ENCODE measurements around the gene TNS1.

The TNS1 gene

DNA sequence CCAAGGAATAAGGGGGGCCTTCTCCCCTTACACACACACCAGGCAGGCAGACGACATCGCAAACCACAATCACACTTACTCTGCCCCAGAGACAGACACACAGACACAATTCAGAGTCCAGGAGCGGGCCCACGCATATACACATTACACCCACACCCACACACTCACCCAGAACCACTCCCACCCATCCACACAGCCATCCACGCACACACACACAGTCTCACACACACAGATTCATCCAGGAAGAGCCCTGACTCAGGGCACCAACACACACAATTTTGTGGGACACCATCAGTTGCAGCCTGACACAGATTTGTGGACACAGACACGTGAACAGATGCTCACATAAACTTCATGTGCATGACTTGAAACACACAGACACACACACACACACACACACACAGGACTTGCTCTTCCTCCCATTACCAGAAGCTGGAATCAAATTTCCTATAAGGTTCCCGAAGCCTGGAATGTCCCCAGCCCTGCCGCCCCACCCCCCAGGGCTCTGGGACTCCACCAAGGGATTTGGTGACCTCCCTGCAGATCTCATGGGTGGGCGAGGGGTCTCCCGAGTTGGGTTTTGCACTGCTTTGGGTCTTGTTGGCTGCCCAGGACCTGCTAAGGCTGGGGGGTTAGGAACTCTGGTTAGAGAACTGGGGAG, 23.5 kb downstream of the TNS1 start:
- peak; percentile 83 for DNase-seq

- no peak for DNase-seq
Measured at GRCh38 chr2:217978536-217979150, 24.2 kb downstream of the TNS1 start.

- DNase-seq, result no peak
Measured at GRCh38 chr2:217977840-217978535, 24.8 kb downstream of the TNS1 start.

DNA sequence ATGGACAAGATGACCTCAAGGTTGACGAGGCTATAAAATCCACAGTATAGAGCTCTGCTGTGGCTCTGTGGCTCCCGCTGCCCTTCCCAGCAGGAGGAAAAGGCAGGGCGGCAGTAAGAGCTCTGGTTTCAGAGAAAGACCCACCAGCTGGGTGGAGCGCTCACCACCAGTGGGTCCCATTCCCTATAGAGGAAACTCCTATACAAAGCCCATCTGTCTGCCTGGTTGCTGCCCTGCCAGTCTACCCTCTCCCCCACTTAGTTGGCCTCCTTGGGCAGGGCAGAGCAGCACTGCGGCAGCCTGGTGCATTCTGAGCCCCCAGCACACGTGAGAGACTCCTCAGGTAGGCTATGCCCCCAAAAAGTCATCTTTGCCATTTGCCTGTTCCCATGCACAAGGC, 26.5 kb downstream of the TNS1 start:
- no peak for DNase-seq

GRCh38 chr2:217975626-217976025, 27.2 kb downstream of the TNS1 start:
- DNase-seq, result peak; percentile 42

GRCh38 chr2:217974389-217975005, 28.3 kb downstream of the TNS1 start:
- DNase-seq, result no peak

DNA sequence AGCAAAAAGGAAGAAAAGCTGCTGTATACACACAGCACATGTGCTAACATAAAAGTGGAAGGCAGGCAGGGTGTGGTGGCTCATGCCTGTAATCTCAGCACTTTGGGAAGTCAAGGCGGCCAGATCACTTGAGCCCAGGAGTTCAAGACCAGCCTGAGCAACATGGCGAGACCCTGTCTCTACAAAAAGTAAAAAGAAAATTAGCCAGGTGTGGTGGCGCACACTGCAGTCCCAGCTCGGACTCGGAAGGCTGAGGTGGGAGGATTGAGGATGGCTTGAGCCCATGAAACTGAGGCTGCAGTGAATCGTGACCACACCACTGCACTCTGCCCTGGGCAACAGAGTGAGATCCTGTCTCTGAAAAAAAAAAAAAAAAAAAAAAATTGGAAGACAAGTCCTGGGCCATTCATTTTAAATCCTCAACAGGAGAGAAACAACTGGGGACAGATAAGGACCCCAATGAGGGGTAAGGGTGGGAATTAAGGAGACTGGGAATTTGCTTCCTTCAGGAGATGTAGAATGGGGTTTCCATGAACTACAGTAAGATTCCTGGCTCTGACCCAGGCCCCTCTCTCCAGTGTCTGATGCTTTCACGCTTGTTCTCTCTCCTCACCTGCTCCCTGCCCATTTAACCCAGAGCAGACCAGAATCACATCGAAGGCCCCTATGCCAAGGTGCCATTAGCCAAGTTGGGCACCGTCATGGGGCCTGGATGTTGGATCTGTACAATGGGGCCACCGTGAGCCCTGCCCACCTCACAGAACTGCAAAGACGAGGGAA, 29.6 kb downstream of the TNS1 start:
- DNase-seq, result no peak

- no peak for DNase-seq
Measured at GRCh38 chr2:217972490-217972889, 30.3 kb downstream of the TNS1 start.

GRCh38 chr2:217972037-217972436, 30.8 kb downstream of the TNS1 start:
- no peak for DNase-seq

- no peak for DNase-seq
Measured at GRCh38 chr2:217971166-217971565, 31.6 kb downstream of the TNS1 start.

GRCh38 chr2:217970206-217970605, 32.6 kb downstream of the TNS1 start:
- DNase-seq, result no peak

GRCh38 chr2:217969588-217969987, 33.2 kb downstream of the TNS1 start:
- no peak for DNase-seq

GRCh38 chr2:217968023-217968422, 34.8 kb downstream of the TNS1 start:
- no peak for DNase-seq

GRCh38 chr2:217966423-217967070, 36.2 kb downstream of the TNS1 start:
- DNase-seq, result peak; percentile 55

- no peak for DNase-seq
Measured at GRCh38 chr2:217964275-217965161, 38.3 kb downstream of the TNS1 start.

- DNase-seq, result no peak
Measured at GRCh38 chr2:217960351-217960750, 42.4 kb downstream of the TNS1 start.

DNA sequence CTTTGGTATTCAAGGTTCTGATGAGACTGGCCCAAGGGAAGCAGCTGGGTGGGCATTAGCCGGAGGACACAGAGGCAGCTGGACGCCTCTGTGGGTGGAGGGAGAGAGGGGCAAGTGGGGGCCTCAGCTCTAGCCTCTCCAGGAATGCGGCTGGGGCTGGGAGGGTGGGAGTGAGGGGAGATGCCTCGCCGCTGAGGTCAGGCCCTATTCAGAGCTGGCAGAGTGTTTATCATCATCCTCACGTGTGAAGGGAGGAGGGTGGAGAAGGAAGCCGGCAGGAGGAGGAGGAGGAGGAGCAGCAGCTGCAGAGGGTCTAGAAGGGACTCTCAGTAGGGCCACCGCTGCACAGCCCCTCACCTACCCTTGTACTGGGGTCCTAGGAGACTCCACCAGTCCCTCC, 43.1 kb downstream of the TNS1 start:
- DNase-seq, result peak; percentile 64

- no peak for DNase-seq
Measured at GRCh38 chr2:217958884-217959225, 43.9 kb downstream of the TNS1 start.

- DNase-seq, result no peak
Measured at GRCh38 chr2:217958206-217958883, 44.5 kb downstream of the TNS1 start.

- DNase-seq, result no peak
Measured at GRCh38 chr2:217956586-217957457, 46.0 kb downstream of the TNS1 start.

Data from fibroblast of skin of scalp (primary cell).